Measurements from ENCODE around the gene LRFN2.

Gene LRFN2

GRCh38 chr6:40390144-40390800 lies 196.9 kb downstream of the LRFN2 start:
- H3K4me3 ChIP-seq (ENCODE audit: low read depth, low read length) = no peak overlapping the region
- no peak overlapping the region for H2AFZ ChIP-seq
- H3K27me3 ChIP-seq (ENCODE audit: control insufficient read depth, insufficient read depth, low read length) = no peaks in the 10 kb centered on the region

GRCh38 chr6:40389254-40389653 lies 197.9 kb downstream of the LRFN2 start:
- Histone ChIP-seq H3K36me3 (ENCODE audit: control insufficient read depth, insufficient read depth, low read length) (no peaks in the 10 kb centered on the region), H3K4me2 (ENCODE audit: low read length) (no peak overlapping the region), H3K27me3 (ENCODE audit: control insufficient read depth, insufficient read depth, low read length) (no peaks in the 10 kb centered on the region), H3K4me1 (no peaks in the 10 kb centered on the region), H2AFZ (no peak overlapping the region), H3K79me2 (no peaks in the 10 kb centered on the region), H3K27ac (no peak overlapping the region), H3K9me3 (ENCODE audit: control insufficient read depth, low read length) (no peaks in the 10 kb centered on the region), H3K9ac (no peak overlapping the region), H3K4me3 (ENCODE audit: low read depth, low read length) (no peak overlapping the region)
- no peak for TF ChIP-seq CTCF (IDR thresholded peaks at IDR 0.05)

More at GRCh38 chr6:40390144-40390800, 196.9 kb downstream of the LRFN2 start:
- Histone ChIP-seq H3K9ac (no peak overlapping the region), H3K27ac (no peak overlapping the region), H3K79me2 (no peaks in the 10 kb centered on the region), H3K36me3 (ENCODE audit: control insufficient read depth, insufficient read depth, low read length) (no peaks in the 10 kb centered on the region), H3K9me3 (ENCODE audit: control insufficient read depth, low read length) (no peaks in the 10 kb centered on the region), H3K4me2 (ENCODE audit: low read length) (no peak overlapping the region), H3K4me1 (no peaks in the 10 kb centered on the region)
- TF ChIP-seq CTCF (IDR thresholded peaks at IDR 0.05) = no peak

GRCh38 chr6:40387871-40388264 lies 199.3 kb downstream of the LRFN2 start:
- no peak overlapping the region for H3K9ac ChIP-seq
- H3K79me2 ChIP-seq = no peaks in the 10 kb centered on the region
- no peak for TF ChIP-seq CTCF (IDR thresholded peaks at IDR 0.05)
- no peaks in the 10 kb centered on the region for H3K36me3 ChIP-seq (ENCODE audit: control insufficient read depth, insufficient read depth, low read length)
- H3K4me2 ChIP-seq (ENCODE audit: low read length) = no peak overlapping the region
- no peak overlapping the region for H2AFZ ChIP-seq
- H3K9me3 ChIP-seq (ENCODE audit: control insufficient read depth, low read length) = no peaks in the 10 kb centered on the region
- H3K27me3 ChIP-seq (ENCODE audit: control insufficient read depth, insufficient read depth, low read length) = no peaks in the 10 kb centered on the region
- no peak overlapping the region for H3K27ac ChIP-seq
- H3K4me1 ChIP-seq = no peaks in the 10 kb centered on the region
- H3K4me3 ChIP-seq (ENCODE audit: low read depth, low read length) = no peak overlapping the region

- H3K9me3 ChIP-seq (ENCODE audit: control insufficient read depth, low read length) = no peaks in the 10 kb centered on the region
- H2AFZ ChIP-seq = no peak overlapping the region
- H3K4me3 ChIP-seq (ENCODE audit: low read depth, low read length) = no peak overlapping the region
- H3K9ac ChIP-seq = no peak overlapping the region
- no peak overlapping the region for H3K4me2 ChIP-seq (ENCODE audit: low read length)
- TF ChIP-seq CTCF (IDR thresholded peaks at IDR 0.05) = no peak
- H3K79me2 ChIP-seq = no peaks in the 10 kb centered on the region
- H3K27ac ChIP-seq = no peak overlapping the region
- H3K36me3 ChIP-seq (ENCODE audit: control insufficient read depth, insufficient read depth, low read length) = no peaks in the 10 kb centered on the region
- no peaks in the 10 kb centered on the region for H3K27me3 ChIP-seq (ENCODE audit: control insufficient read depth, insufficient read depth, low read length)
- no peaks in the 10 kb centered on the region for H3K4me1 ChIP-seq
These were observed 199.9 kb downstream of the LRFN2 start for GRCh38 chr6:40387127-40387870.

Measured in parathyroid adenoma (tissue), 2 donors.